ENCODE results near the gene FAM72A.
A peak's percentile ranks its signal among the peaks of the same experiment; 100 is the strongest.
"Not testable (repeated sequence)": the region's sequence is repeated elsewhere in the genome, so short reads cannot be mapped to it uniquely, and the experiment has no call there.

The FAM72A gene

GRCh38 chr1:206202789-206203363 lies at the start of gene FAM72A:
Gene FAM72A, minus strand, starts transcription at chr1:206202839. Its CDS starts 814 bp downstream, at chr1:206202025.
- peak; percentile 100 for DNase-seq

GRCh38 chr1:206250953-206251681 lies 48.5 kb upstream of the FAM72A start:
- not testable (repeated sequence) for DNase-seq

GRCh38 chr1:206246129-206246886 lies 43.7 kb upstream of the FAM72A start:
- not testable (repeated sequence) for DNase-seq

- not testable (repeated sequence) for DNase-seq
Measured at GRCh38 chr1:206245479-206245878, 42.8 kb upstream of the FAM72A start.

- DNase-seq = peak; percentile 7 to 64
Measured at GRCh38 chr1:206243335-206243734, 40.7 kb upstream of the FAM72A start.

GRCh38 chr1:206240288-206240687 lies 37.6 kb upstream of the FAM72A start:
- DNase-seq = peak; percentile 13 to 22

GRCh38 chr1:206235190-206235589 lies 32.6 kb upstream of the FAM72A start:
- DNase-seq = not testable (repeated sequence)

- DNase-seq = not testable (repeated sequence)
Measured at GRCh38 chr1:206234189-206234916, 31.7 kb upstream of the FAM72A start.

- not testable (repeated sequence) for DNase-seq
Measured at GRCh38 chr1:206232970-206233645, 30.5 kb upstream of the FAM72A start.

- DNase-seq = not testable (repeated sequence)
Measured at GRCh38 chr1:206231989-206232388, 29.4 kb upstream of the FAM72A start.

- not testable (repeated sequence) for DNase-seq
Measured at GRCh38 chr1:206229286-206229685, 26.6 kb upstream of the FAM72A start.

- DNase-seq = not testable (repeated sequence)
Measured at GRCh38 chr1:206226886-206227285, 24.2 kb upstream of the FAM72A start.

- not testable (repeated sequence) for DNase-seq
Measured at GRCh38 chr1:206225386-206225785, 22.7 kb upstream of the FAM72A start.

GRCh38 chr1:206224190-206224776 lies 21.6 kb upstream of the FAM72A start:
- DNase-seq = not testable (repeated sequence)

- DNase-seq = not testable (repeated sequence)
Measured at GRCh38 chr1:206221585-206221984, 18.9 kb upstream of the FAM72A start.

- DNase-seq = peak in 1 of 2 donors; percentile 14
Measured at GRCh38 chr1:206220332-206221000, 17.8 kb upstream of the FAM72A start.

GRCh38 chr1:206219514-206220331 lies 17.1 kb upstream of the FAM72A start:
- not testable (repeated sequence) for DNase-seq

- DNase-seq = not testable (repeated sequence)
Measured at GRCh38 chr1:206218765-206219164, 16.1 kb upstream of the FAM72A start.

- not testable (repeated sequence) for DNase-seq
Measured at GRCh38 chr1:206218285-206218684, 15.6 kb upstream of the FAM72A start.

All from CD4-positive, alpha-beta T cell treated with Interleukin-4 for 1 hour (primary cell).